Activated T-cell treated with anti-CD3 and anti-CD28 coated beads, Interleukin-2, amount 50 U/mL, for 1 hour (primary cell): ENCODE measurements around the gene DPP4.
"Not testable (repeated sequence)": the region's sequence is repeated elsewhere in the genome, so short reads cannot be mapped to it uniquely, and the experiment has no call there.

Experiments used
- DNase-seq: peaks from one replicate; pipeline ENCODE4 v3.0.0-alpha.2; 2020

DPP4 gene

DNA sequence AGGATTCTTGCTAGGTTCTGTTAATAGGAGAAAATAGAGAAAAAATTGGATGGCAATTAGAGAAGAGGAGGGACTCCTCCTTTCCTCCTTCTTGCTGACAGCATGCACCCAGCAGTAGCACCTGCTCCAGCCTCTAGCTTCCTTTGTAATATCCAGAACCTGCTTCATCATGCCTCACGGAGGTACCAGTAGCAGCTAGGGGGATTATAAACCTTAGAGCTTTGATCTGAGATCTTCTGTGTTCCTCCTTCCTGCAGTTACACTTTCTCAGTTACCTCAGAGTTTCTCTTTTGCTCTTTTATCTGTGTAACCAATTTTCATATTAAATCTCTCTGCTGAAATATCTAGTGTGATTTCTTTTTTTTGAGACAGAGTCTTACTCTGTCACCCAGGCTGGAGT, 16.6 kb downstream of the DPP4 start:
- DNase-seq = no peak

- no peak for DNase-seq
Measured at GRCh38 chr2:162056796-162057399, 17.1 kb downstream of the DPP4 start.

- no peak for DNase-seq
Measured at GRCh38 chr2:162053808-162054155, 20.2 kb downstream of the DPP4 start.

DNA sequence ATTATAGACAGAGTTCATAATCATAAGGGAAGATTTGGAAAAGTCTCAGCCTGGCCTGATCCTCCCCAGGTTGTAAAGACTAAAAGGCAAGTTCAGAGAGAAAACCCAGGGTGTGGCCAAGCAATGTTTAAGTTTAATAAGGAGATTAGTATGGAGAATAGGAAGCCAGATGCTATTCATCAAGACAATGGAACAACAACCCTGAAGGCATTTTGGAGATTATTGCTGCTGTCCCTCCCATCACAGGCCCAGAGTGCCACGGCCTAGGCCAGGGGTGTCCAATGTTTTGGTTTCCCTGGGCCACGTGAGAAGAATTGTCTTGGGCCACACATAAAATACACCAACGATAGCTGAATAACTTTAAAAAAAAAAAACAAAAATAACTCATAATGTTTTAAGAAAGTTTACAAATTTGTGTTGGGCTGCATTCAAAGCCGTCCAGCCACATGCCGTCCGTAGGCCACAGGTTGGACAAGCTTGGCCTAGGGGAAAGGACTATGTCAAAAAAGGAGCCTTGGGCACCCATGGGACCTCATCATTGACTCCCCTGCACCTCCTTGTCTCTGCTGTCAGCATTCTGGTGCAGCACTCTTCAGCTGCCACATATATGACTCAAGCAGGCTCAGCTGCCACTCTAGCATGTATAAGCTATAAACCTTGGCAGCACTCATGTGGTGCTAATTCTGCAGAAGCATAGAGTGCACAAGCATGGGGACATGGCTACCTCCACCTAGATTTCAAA, 20.8 kb downstream of the DPP4 start:
- no peak for DNase-seq

- no peak for DNase-seq
Measured at GRCh38 chr2:162050513-162050961, 23.5 kb downstream of the DPP4 start.

DNA sequence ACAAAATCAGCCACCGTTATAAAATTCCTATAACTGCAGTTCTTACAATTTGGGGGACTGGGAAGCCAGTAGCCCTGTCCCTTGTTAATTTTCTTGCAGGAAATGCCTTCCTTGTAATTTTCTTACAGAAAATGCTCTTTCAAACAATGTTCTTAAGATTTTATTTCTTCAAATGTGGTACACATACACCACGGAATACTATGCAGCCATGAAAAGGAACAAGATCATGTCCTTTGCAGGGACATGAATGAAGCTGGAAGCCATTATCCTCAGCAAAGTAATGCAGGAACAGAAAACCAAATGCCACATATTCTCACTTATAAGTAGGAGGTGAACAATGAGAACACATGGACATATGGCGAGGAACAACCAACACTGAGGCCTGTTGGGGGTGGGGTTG, 24.9 kb downstream of the DPP4 start:
- DNase-seq = not testable (repeated sequence)

- no peak for DNase-seq
Measured at GRCh38 chr2:162044586-162044985, 29.4 kb downstream of the DPP4 start.

DNA sequence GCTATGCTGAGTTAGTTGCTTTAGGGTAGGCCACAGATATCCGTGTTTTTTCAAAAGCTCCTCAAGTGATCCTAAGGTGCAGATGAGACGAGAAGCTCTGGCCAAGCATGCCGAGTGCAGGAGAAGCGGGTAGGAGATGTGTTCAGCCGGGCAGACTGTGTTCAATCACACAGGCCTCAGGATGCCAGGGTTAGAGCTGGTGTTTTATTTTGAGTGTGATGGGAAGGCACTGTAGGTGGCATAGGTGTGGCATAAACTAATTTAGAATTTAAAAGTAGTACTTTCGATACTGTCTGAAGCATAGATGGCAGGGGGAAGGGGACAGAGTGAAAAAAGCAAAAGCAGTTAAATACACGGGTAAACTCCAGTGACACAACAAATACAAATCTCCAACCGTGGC, 30.9 kb downstream of the DPP4 start:
- no peak for DNase-seq

DNA sequence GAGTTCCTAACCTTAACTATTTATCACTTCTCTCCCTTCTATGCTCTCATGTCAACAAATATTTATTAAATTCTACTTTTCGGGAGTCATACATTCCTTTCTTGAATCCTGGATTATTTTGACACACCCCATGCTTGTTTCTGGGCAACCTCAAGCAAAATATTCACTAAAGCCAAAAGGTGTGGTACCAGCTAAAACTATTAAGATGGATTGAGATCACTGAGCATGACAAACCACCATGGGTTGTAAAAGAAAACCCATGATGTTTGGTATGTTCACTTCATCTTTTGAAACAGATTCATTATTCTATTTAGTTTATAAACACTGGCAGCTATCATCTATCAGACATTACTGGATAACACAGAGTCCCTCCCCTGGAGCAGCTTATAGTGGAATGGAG, 32.5 kb downstream of the DPP4 start:
- no peak for DNase-seq

DNA sequence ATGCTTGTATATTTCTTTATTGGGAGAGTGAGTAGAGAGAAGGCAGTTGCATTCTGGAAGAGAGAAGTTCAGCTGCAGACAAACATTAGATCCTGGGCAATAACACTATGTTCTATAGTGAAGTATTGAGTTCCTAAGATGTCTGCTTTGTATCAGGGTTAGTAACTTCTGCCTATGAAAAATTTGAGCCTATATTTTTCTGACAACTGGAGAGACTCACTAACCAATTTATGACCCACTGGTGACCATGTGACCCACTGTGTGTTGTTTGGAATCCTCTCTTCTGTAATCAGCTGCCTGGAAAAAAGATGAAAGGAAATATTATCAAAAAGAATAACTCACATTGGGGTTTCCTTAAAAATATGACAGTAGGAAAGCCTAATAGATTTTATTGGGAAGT, 35.3 kb downstream of the DPP4 start:
- DNase-seq = no peak

- no peak for DNase-seq
Measured at GRCh38 chr2:162037886-162038285, 36.1 kb downstream of the DPP4 start.

- no peak for DNase-seq
Measured at GRCh38 chr2:162037028-162037795, 36.8 kb downstream of the DPP4 start.

- DNase-seq = no peak
Measured at GRCh38 chr2:162035981-162036380, 38.0 kb downstream of the DPP4 start.

GRCh38 chr2:162030363-162031190, 43.4 kb downstream of the DPP4 start:
- no peak for DNase-seq

DNA sequence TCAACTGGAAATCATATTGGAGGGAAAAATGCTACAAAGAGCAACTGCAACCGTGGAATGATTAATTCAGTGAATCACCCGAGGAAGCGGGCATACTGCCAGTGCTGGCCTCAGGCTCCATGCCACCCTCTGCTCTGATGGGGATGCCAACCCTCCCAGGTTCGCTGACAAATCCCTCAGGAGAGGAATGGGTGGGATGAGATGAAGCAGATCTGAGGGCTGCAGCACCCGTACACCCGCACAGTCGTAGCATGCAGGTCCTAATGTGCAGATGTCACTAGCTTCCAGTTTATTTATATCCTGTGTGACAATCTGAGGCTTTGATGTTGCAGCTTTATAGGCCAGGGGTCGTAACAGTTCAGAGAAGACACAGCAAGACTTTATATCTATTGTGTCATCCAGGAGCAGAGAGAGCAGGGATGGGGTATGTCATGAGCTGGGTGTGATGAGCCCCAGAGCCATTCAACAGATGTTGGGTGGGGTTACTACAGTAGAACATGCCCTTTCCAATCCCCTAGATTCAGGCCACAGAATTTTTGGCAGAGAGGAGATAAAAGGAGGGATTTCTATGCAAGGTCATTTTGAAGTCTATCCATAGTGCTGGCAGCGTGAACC, 44.6 kb downstream of the DPP4 start:
- DNase-seq = no peak

DNA sequence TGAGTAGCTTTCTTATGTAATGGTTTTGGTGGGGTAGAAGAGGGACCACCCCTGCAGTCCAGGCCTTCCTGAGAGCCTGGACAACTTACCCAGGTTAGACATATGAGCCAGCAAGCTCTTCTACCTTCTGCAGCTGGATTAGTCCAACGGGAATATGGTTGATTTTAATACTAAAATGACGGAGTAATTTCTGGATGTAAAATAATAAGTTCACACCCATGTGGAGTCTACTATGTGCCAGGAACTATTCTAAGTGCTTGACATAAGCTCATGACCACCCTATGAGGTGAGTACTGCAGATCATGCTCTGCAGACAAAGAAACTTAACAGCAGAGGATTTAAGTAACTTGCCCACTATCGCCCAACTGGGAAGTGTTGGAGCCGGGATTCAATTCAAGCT, 45.5 kb downstream of the DPP4 start:
- no peak for DNase-seq

DNA sequence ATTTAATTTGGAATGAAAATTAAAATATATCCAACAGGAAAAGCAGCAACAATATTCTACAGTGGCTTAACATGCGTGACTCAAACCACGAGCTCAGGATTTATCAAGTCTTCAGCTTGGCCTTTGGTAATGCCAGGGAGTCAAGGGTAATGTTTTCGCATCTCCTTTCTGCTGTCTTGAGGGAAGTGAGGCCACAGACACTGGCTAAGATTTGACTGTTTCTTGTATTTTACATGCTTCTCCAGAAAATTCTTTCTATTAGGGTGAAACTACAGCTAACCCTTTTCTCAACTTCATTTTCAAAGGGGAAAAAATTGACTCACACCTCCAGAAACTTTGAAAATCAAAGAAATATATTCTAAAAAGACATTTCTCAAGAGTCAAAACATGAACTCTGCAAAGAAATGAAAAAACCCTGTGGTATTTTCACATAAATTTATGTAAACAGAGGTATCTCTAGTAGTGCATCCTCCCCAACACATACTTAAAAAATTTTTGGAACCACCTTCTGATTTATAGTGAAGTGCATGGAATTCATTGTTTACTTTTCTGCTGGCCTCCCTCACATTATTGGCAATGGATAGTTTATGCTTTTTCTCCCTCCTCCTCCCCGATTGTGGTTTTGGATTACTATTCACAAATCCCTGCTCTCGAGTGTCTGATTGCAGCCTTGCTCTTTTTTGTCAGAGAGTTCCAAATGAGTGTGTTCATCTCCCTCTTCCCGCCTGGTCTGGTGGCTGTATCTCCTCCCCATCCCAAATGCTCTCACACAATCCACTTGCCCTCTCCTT, 48.7 kb downstream of the DPP4 start:
- no peak for DNase-seq

DNA sequence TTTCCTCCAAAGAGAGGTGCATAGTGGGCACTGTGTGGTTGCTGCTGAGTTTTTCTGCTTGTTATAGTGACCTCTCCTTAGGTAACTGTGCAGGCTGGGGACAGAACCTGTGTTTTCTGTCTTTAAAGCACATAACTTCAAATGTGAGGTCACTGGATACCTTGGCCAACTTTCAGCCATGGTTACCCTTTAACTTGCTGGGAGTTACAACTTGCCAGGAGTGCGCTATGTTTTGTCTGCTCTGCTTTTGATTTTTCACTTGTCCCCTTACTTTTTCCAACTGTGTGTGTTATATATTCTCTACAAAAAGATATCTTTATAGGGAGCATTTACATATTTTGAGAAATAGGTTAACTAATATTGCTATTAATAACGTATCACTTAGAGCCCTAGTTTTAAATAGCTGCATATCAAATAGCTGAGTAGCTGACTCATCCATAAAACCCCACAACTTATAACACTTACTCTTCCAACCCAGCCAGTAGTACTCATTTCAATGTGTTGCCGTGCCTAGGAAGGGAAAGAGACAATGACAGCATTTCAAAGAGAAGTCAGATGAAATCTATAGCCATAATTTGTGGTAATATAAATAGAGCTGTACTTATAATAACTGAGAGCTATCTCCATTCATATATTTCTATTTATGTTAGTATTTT, 51.6 kb downstream of the DPP4 start:
- no peak for DNase-seq

DNA sequence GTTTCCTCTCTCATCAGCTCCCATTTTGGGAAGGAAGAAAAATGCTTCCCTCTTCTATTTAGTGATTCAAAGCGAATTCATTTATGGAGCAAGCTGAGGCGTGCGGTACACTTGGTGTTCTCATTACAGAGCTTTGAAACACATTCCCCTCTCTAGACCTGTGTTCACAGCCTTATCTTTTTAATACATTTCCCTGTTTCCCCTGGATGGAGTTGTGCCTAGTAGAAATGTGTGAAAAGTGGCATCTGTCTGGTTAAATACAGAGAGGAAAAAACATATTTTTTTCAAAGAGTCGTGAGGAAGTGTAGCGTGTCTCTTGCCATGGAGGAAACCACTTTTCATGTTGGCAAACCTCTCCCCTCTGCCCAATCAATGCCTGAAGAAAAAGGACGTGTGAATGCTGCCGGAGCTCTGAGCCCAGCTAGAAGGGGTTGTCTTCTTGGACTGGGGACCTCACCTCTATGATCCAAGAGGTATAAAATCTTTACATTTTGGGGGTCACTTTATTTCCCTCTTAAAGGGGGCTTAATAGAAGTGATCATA, 52.4 kb downstream of the DPP4 start:
- DNase-seq = no peak

DNA sequence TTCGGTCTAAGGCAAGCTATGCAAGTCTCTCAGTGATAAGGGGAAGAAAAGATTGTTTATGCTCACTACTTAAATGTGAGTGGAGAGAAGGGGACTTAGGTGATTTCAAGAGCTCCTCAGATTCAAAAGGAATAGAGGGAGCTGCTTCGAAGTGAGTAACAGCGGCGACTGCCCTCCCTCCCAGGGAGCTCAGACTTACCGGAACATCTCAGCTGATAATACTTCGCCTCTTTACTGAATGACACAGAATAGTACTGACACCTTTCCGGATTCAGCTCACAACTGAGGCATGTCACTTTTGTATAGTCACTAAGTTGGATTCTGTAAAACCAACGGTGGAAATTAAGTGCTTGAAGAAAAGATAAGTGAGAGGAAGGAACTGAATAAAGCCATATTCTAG, 55.5 kb downstream of the DPP4 start:
- no peak for DNase-seq

DNA sequence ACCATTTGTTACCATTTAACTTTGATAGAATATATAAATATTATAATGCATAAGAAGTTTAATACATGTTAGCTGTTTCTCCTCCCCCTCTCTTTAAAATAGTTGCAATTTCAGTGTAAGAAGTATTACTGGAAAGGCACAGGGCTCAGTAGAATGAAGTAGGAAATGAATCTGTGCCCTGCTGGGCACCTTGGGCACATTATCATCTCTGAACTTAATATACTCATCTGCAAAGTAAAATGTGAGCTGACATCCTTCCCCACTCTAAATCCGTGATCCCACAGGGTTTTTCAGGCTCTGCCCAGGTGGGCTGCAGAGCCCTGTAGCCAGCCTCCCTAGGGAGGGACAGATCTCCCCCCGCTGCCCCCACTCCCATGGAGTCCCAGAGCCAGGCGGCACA, 56.8 kb downstream of the DPP4 start:
- DNase-seq = no peak
